ENCODE data around the gene MRPL16.

MRPL16 gene

DNA sequence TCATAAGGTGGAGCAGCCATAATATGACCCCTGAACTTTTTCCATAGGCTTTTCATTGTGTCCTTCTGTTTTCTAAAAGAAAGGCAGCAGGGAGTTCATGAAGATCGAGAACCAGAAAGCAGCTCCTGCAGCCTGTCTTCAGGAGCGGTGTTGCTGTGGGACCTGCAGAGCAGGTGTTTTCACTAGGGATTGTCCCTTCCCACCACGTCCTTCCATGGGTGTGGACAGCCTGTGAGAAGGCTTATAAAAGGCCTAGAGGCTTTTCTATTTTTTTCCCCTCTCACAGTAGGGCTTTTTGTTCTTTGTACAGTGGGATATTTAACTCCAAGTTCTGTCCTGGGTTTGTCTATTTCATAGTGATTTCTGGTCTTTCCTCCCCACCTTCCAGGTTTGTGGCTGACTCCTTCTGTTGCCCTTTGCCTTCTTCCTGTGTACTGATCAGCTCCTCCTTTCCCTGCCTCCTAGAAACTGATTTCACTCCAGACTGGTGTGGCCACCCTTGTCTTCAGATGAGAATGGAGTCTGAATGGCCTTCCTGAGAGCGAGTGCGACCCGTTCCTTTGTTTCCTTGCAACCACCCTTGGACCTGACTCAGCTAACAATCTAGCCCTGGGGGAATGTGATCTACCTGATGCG, 10.1 kb downstream of the MRPL16 start:
- TF ChIP-seq CTCF (IDR thresholded peaks at IDR 0.05; ENCODE audit: insufficient read depth, low read length): no peak
- TF ChIP-seq REST (IDR thresholded peaks at IDR 0.05; ENCODE audit: insufficient replicate concordance, low read depth): no peak
- TF ChIP-seq POLR2AphosphoS5 (IDR thresholded peaks at IDR 0.05; ENCODE audit: low read depth): no peak
- TF ChIP-seq SPI1 (IDR thresholded peaks at IDR 0.05; ENCODE audit: borderline replicate concordance, low read depth): no peak
- TF ChIP-seq GABPA (IDR thresholded peaks at IDR 0.05; ENCODE audit: low read depth): no peak
- no peak for DNase-seq (ENCODE audit: low read depth in 1 of 2, low spot score in 1 of 2)
- H3K27me3 ChIP-seq (ENCODE audit: insufficient read depth, poor library complexity, severe bottlenecking): no peaks in the 10 kb centered on the region
- no peak overlapping the region for H3K4me3 ChIP-seq (replicated peaks; ENCODE audit: insufficient read depth, low read length)
- no peak overlapping the region for H3K27ac ChIP-seq (replicated peaks)

- Histone ChIP-seq H3K4me3 (replicated peaks; ENCODE audit: insufficient read depth, low read length) (no peak overlapping the region), H3K27ac (replicated peaks) (no peak overlapping the region), H3K27me3 (ENCODE audit: insufficient read depth, poor library complexity, severe bottlenecking) (no peaks in the 10 kb centered on the region)
- TF ChIP-seq REST (IDR thresholded peaks at IDR 0.05; ENCODE audit: insufficient replicate concordance, low read depth) (no peak), GABPA (IDR thresholded peaks at IDR 0.05; ENCODE audit: low read depth) (no peak), POLR2AphosphoS5 (IDR thresholded peaks at IDR 0.05; ENCODE audit: low read depth) (no peak), CTCF (IDR thresholded peaks at IDR 0.05; ENCODE audit: insufficient read depth, low read length) (no peak), SPI1 (IDR thresholded peaks at IDR 0.05; ENCODE audit: borderline replicate concordance, low read depth) (no peak)
- no peak for DNase-seq (ENCODE audit: low read depth in 1 of 2, low spot score in 1 of 2)
These were observed 16.2 kb downstream of the MRPL16 start for GRCh38 chr11:59794417-59794816.

DNA sequence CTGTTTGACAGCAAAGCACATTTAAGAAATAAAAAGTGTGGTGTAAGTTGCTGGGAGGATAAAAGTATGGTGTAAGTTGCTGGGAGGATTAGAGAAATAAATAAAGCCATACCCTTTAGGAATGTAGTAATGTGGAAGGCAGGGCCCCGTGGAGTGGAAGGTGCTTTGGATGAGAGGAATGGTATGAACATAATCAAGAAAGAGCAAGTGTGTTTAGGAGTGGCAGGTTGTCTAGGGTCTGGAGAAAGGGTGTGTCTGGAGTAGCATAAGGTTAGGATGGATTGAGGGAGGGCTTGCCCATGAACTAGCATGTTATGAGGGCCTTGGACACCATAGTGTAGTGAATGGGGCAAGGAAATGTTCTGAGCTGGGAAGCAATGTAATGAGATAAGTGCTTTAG, 18.1 kb downstream of the MRPL16 start:
- DNase-seq (ENCODE audit: low read depth in 1 of 2, low spot score in 1 of 2): no peak
- no peak overlapping the region for H3K27ac ChIP-seq (replicated peaks)
- TF ChIP-seq GABPA (IDR thresholded peaks at IDR 0.05; ENCODE audit: low read depth) (no peak), SPI1 (IDR thresholded peaks at IDR 0.05; ENCODE audit: borderline replicate concordance, low read depth) (no peak), POLR2AphosphoS5 (IDR thresholded peaks at IDR 0.05; ENCODE audit: low read depth) (no peak), REST (IDR thresholded peaks at IDR 0.05; ENCODE audit: insufficient replicate concordance, low read depth) (no peak)

More for the DNA sequence above, 18.1 kb downstream of the MRPL16 start:
- Histone ChIP-seq H3K4me3 (replicated peaks; ENCODE audit: insufficient read depth, low read length) (no peak overlapping the region), H3K27me3 (ENCODE audit: insufficient read depth, poor library complexity, severe bottlenecking) (no peaks in the 10 kb centered on the region)

All from HL-60 (cell line).